MG63 (cell line): ENCODE results near the gene AQP2. TPM values are rescaled to one million over a fixed set of nuclear protein-coding genes. Genes with fewer than 3 reads are reported as not detected.

Source experiments
- DNase-seq: peaks from one replicate; pipeline ENCODE4 v3.0.0-alpha.2; 2020
- H3K27me3 ChIP-seq: fragments of 250-450 bp; sonication (Bioruptor Pico); 2 replicates; pipeline ENCODE4 v1.5.1; 2020; ENCODE audit warnings: mild to moderate bottlenecking, moderate library complexity
- H3K36me3 ChIP-seq: fragments of 250-450 bp; sonication (Bioruptor Pico); 2 replicates; pipeline ENCODE4 v1.5.1; 2020; ENCODE audit warnings: mild to moderate bottlenecking, moderate library complexity
- H3K4me3 ChIP-seq: fragments of 250-450 bp; sonication (Bioruptor Pico); 2 replicates; pipeline ENCODE4 v1.5.1; 2020; ENCODE audit warnings: mild to moderate bottlenecking, moderate library complexity
- H3K9me3 ChIP-seq: fragments of 250-450 bp; sonication (Bioruptor Pico); 2 replicates; pipeline ENCODE4 v1.5.1; 2020; ENCODE audit warnings: mild to moderate bottlenecking, moderate library complexity
- total RNA-seq: library from RNA; depleted of rRNA; stranded (reverse); fragments of >200 nt; shearing (Covaris generic); gene quantifications from 2 replicates; pipeline ENCODE4 v1.2.3, GENCODE V29; 2014; ENCODE audit warnings: low replicate concordance

Gene AQP2
- total RNA-seq, 1 experiment from 2014 or later = not detected

DNA sequence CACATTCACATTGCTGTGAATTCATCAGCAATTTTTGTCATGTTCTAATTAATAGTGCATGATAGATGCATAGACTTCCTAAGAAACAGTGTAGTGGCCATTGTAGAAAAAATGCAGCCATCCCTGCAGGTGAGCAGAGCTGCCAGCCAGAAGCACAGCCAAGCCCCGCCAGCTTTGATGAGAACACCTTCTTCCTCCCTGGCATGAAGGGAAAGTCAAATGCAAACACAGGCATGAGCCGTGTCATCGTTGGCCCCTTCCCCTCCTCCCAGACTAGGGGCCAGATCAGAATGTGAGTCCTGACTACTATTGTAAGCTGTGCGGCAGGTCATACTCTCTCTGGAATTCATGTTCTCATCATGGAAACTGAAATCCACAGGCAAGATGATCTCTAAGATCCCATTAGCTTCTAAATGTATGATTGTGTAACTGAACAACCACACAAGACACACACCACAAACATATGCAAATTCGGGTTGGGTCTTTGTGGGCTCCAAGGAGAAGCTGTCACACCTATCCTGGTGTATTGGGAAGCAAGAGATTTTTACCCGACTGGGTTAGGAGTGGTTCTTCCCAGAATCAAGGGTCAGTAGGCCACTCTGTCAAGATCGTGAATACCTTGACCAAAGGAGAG, 2.8 kb upstream of the AQP2 start:
- H3K36me3 ChIP-seq = no peaks in the 10 kb centered on the region
- no peak for DNase-seq
- no peaks in the 10 kb centered on the region for H3K27me3 ChIP-seq
- H3K9me3 ChIP-seq = no peaks in the 10 kb centered on the region
- no peak overlapping the region for H3K4me3 ChIP-seq

DNA sequence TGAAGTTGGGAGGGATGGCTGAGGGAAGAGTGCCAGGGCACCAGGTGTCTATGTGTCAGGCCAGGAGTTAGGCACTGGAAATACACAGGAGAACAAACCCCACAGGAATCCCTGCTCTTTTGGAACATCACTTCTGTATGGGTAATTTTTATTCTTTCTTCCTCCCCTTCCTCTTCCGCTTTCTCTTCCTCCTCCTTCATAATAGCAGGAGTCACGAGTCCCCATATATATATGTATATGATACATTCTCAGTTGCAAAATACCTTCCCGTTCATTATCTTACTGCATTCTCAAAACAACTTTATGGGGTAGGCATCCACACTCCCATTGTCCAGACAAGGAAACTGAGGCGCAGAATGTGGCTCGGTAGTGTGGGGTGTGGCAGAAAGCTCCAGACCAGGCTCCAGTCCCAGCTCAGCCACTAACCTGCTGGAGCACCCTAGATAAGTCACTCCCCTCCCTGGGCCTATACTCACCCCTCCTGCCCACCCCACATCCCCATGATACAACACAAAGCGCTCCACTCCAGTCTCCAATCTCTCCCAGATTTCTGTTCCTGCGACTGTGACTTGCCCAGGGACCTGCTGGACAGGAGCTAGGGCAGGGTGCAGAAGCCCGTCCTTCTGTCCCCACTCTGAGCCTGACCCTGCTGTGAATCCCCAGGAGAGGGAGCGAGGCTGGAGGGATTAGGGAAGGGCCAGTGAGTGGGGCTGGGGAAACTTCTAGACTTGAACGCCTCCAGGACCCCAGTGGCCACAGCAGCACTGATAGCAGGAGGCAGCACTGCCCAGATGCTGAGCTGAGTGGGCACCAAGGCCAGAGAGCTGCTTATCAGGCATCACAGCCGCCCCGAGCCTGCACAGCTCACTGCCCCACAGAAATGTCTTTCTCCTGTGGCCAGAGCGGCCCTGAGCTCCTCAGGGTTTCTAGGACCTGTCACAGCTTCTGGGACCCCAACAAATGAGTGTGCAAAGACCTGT, 1.4 kb upstream of the AQP2 start:
- DNase-seq = no peak
- H3K4me3 ChIP-seq = no peak overlapping the region
- H3K36me3 ChIP-seq = no peaks in the 10 kb centered on the region
- H3K27me3 ChIP-seq = no peaks in the 10 kb centered on the region
- H3K9me3 ChIP-seq = no peaks in the 10 kb centered on the region

DNA sequence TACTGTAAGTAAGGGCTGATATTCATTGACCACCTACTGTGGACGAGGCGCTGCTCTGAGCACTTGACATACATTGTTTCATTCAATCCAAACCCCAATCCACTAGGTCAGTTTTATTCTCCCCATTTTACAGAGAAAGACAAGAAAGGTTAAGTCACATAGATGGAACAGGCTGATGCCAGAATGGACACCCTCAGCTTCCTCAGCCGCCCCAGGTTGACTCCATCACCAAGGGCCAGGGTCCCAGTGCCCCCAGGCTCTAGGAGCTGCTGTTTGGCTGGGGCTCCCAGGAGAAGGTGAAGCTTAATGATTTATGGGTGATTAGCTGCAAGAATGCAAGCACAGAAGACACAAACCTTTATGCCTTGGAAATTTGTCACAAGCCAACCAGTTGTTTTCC, 671 bp upstream of the AQP2 start:
- no peaks in the 10 kb centered on the region for H3K27me3 ChIP-seq
- H3K4me3 ChIP-seq = no peak overlapping the region
- no peaks in the 10 kb centered on the region for H3K9me3 ChIP-seq
- DNase-seq = no peak
- H3K36me3 ChIP-seq = no peaks in the 10 kb centered on the region

DNA sequence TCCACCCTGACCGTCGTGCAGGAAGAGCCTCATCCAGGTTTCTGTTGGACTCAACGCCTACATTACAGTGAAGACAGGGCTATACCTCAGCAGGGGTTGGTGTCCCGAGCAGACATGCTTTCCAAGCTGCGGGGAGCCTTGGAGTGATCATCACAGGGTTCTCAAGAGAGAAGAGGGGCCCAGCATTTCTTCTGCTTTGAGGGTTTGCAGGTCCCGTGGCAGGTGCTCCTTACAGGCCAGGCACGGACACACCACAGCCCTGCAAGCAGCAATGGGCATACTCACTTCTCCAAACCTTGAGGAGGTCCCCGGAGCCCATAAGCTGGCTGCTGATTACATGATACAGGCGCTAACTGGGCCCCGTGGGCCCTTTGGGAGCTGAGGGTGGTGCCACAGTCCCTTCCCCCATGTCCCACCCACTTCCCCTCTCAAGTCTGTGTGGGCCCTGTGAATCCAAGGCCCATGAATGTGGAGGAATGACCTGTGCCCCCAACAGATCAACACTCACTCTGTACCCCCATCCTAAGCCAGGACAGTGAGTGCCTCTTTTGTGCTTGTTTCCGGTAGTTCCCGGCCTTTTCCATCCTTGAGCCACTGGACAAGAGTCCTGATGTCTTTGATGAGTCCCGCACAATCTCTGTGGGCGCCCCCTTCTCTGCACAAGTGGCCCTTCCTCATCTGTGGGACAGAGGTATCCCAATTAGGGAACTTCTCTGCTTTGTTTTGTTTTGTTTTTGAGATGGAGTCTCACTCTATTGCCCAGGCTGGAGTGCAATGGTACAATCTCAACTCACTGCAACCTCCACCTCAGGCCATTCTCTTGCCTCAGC, 1.1 kb downstream of the AQP2 start:
- H3K36me3 ChIP-seq = no peaks in the 10 kb centered on the region
- H3K9me3 ChIP-seq = no peaks in the 10 kb centered on the region
- no peak overlapping the region for H3K4me3 ChIP-seq
- no peaks in the 10 kb centered on the region for H3K27me3 ChIP-seq
- DNase-seq = no peak

DNA sequence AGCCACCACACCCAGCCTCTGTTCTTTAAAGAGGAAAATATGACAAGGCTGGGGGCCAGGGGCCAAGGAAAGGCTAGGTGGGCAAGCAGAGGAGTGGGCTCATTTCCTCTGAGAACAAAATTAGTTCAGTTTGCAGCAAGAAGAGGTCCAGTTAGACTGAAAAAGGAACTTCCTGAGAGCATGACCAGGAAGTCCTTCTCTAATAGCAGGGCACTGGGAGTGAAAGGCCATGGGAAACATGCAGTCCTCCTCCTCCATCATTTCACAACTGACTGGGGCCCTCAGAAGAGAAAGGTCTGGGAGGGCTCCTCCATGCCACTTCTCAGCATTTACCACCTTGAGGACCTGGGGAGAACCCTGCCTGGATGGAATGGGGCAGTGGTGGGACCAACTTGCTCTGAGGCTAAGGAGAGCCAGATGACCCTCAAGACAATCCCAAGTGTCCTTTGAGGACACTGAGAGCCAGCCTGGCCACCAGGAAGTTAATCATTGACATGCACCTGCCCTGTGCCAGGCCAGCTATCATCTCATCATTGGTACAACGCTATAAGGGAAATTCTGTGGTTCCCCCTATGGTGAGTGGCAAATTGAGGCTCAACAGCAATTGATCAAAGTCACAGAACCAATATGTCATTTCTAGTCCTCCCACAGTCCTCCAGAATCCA, 2.0 kb downstream of the AQP2 start:
- Histone ChIP-seq H3K27me3 (no peaks in the 10 kb centered on the region), H3K4me3 (no peak overlapping the region), H3K9me3 (no peaks in the 10 kb centered on the region), H3K36me3 (no peaks in the 10 kb centered on the region)
- DNase-seq = no peak

DNA sequence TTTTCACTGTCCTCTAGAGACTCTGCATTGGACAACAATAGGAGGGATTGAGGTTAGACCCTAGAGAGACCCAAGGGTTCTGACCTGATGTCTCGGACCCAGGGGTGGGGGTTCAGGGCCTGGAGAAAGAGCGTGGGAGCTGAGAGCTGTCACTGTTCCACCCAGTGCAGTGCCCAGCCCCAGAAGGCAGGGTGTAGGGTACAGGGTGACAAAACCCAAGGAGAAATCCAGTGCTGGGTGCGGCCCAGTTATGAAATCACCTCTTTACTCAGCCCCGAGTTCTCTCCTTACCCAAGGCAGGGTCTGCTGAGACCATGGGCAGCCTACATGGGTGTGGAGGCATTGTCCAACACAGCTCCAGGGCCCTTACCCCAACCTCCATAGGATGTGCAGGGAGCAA, 2.6 kb downstream of the AQP2 start:
- Histone ChIP-seq H3K4me3 (no peak overlapping the region), H3K27me3 (no peaks in the 10 kb centered on the region), H3K9me3 (no peaks in the 10 kb centered on the region), H3K36me3 (no peaks in the 10 kb centered on the region)
- no peak for DNase-seq

DNA sequence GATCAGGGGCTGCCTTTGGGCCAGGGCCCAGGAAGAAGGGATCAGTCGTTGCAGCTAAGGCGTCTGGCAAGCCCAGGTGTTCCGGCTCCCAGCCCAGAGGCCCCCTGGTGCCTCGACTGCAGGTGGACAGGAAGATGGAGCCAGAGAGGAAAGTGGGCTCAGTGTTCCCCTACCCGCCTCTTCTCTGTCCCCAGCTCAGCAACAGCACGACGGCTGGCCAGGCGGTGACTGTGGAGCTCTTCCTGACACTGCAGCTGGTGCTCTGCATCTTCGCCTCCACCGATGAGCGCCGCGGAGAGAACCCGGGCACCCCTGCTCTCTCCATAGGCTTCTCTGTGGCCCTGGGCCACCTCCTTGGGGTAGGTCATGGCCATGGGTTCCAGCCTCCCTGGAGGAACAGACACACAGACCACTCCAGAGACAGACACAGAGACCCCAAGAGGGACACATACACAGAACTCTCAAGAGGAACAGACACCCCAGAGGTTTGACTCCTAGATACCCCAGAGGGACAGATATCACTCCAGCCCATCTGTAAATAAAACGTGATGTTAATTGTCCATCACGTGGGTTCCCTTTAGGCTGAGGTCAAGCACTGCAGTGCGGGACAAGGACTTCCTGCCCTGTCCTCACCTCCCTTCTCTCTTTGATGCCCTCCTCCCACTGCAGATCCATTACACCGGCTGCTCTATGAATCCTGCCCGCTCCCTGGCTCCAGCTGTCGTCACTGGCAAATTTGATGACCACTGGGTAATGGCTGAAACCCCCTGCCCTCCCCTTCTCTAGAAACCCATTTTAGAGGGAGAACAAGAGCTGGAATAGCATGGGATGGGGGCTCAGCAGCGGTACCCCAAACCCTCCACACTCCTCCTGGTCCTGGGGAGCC, 3.7 kb downstream of the AQP2 start:
- no peak for DNase-seq
- H3K27me3 ChIP-seq = no peaks in the 10 kb centered on the region
- no peaks in the 10 kb centered on the region for H3K9me3 ChIP-seq

DNA sequence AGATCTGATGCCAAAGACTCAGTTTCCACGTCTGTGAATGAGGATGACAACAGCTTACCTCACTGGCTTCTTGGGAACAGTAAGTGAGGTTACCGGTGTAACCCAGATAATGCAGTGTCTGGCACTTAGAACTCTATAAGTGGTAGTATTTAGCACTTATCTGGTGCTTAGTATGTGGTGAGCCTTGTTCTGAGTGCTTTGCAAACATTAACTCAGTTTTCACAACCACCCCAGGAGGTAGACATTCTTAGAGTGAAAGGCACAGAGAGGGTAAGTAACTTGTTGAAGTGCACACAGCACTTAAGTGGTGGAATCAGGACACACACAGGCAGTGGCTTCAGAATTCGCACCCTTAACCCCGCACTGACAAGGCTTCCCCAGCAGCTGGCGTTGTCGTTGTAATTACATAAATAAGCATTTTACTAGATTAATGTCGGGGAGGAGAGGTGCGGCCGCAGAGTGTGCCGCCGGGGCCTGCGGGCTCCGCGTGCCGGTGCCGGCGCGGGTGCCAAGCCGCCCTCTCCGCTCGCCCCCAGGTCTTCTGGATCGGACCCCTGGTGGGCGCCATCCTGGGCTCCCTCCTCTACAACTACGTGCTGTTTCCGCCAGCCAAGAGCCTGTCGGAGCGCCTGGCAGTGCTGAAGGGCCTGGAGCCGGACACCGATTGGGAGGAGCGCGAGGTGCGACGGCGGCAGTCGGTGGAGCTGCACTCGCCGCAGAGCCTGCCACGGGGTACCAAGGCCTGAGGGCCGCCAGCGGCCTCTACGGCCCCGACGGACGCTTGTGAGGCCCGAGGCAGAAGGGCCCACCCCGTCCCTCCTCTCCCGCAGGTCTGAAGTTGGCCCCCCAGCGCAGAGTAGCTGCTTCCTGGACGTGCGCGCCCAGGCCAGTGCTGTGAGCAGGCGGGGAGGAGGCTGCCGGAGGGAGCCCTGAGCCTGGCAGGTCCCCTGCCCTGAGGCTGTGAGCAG, 4.6 kb downstream of the AQP2 start:
- no peak for DNase-seq
- Histone ChIP-seq H3K4me3 (no peak overlapping the region), H3K9me3 (no peaks in the 10 kb centered on the region), H3K36me3 (no peaks in the 10 kb centered on the region), H3K27me3 (no peaks in the 10 kb centered on the region)

More for the DNA sequence above, 3.7 kb downstream of the AQP2 start:
- Histone ChIP-seq H3K36me3 (no peaks in the 10 kb centered on the region), H3K4me3 (no peak overlapping the region)

DNA sequence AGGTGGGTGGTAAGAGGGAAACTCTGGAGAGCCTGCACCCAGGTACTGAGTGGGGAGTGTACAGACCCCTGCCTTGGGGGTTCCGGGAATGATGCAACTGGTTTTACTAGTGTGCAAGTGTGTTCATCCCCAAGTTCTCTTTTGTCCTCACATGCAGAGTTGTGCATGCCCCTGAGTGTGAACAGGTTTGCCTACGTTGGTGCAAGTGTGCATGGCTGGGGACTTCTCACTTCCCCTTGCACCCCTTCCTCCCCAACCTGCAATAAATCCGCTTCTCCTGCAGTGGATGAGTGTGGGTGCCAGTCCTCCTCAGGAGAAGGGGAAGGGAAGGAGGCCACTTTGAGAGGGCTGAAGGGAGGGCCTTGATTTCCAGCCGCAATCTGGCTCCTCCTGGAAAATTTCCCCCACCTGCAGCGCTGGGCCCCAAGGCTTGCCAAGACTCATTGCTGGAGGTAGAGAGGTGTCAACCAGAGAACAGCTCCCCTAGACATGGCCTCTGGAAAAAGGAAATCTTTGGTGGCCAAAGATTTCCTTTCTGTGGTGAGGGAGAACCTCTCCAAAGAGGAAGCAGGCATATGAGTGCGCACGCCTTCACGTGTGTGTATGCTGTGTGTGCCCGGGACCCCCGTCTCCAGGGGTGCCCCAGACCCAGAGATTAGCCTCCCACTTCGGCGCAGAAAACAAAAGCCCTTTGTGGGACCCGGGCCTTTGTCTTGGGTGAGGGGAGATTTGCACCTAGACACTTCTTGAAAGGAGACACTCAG, 5.5 kb downstream of the AQP2 start:
- Histone ChIP-seq H3K9me3 (no peaks in the 10 kb centered on the region), H3K4me3 (no peak overlapping the region), H3K27me3 (no peaks in the 10 kb centered on the region), H3K36me3 (no peaks in the 10 kb centered on the region)
- no peak for DNase-seq

DNA sequence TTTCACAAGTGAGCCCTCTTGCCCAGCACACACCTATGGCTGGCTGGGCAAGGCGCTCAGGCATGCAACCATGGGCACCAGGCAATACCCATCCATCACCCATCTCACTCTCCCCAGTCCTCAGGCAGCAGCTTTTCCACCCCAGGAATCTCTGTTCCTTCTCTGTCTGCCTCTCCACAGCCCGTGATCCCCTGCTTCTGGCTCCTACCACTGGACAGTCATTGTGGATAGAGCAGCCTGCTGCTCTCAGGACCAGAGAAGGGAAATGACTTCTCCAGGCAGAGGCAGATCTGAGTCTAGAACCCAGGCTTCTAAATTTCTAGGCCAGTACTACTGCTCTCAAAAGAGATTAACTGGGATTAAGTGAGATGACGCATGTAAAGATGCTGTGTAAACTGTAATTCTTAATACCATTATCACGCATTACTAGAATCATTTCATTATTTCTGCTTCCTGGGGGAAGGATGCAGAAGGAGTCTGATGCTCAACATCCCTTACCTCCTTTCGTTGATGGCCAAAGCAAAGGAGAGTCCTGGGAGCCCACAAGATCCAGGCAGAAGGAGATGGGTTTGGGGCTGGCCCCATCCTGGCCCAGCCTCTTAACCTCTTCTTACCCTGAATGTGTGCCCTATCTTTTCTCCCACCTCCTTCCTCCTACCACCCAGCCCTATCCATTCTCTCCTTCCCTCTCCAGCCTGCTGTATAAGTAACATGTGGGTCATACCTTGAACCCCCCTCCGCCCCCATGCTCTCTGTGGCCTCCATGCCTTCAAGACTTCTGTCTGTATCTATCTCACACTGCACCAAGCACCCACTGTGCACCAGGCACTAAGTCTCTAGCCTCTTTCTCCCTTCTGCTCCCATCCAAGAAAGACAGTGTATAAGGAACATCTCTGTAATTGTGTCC, 6.4 kb downstream of the AQP2 start:
- no peak for DNase-seq
- H3K36me3 ChIP-seq = no peaks in the 10 kb centered on the region
- no peaks in the 10 kb centered on the region for H3K27me3 ChIP-seq
- H3K9me3 ChIP-seq = no peaks in the 10 kb centered on the region
- no peak overlapping the region for H3K4me3 ChIP-seq

DNA sequence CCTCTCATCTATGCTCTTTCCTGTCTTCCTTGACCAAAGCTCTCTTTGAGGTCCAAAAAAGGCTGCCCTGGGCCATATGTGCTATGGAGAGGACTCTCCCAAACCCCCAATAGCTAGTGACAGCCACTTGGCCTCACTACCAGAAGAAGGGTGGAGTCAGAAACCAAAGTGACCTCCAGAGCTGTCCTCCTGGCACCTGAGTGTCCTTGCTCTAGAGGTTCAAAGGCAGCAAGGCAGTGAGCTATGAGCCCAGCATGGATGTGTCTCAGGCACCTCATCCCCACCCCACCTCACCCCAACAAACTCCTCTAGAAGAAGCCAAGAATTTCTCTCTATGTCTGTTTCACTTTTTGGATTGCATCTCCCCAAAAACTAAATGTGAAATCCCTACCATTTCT, 7.0 kb downstream of the AQP2 start:
- no peaks in the 10 kb centered on the region for H3K27me3 ChIP-seq

DNA sequence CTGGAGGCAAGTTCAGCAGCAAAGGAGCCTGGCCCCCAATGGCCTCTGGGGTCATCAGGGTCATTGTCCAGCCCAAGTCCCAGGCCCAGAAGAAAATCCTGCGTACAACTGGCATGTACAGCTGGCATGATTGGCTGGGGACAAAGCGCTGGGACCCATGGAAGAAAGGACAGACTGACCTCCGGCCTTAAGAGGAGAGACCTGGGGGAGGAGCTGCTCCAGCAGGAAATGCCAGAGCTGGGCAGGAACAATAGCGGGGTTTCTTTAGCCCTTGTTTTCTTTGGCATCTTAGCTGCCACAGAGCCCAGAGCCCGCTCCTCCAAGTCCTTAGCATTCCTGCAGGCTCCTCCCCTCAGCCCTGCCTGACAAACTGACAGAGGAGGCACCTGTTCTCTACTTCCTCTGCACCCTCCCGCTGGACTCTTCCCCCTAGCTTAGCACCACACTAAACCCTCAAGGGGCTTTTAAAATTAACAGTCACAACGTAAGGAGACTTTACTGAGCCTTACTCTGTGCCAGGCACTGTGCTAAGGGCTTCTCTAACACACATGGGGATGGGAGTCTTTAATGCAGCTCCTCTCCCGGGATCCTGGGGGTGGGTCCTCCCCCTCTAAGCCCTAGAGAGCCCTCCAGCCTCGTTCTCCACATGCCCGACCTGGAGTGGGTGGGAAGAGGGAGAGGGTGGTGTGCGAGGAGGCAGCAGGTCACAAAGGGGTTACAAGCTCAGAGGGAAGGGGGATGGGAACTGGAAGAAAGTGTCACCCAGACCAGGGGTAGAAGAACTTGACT, 9.3 kb downstream of the AQP2 start:
- Histone ChIP-seq H3K9me3 (no peaks in the 10 kb centered on the region), H3K27me3 (no peaks in the 10 kb centered on the region), H3K4me3 (no peak overlapping the region), H3K36me3 (no peaks in the 10 kb centered on the region)
- DNase-seq = peak; percentile 59

More for the DNA sequence above, 7.0 kb downstream of the AQP2 start:
- Histone ChIP-seq H3K4me3 (no peak overlapping the region), H3K36me3 (no peaks in the 10 kb centered on the region), H3K9me3 (no peaks in the 10 kb centered on the region)
- DNase-seq = no peak
